H1 (cell line): ENCODE data around the gene GPR39.

ENCODE experiments used
- CHD7 ChIP-seq: fragments of 300-600 bp; sonication (generic); IDR thresholded peaks from 2 replicates; pipeline ENCODE4 v1.7.1; 2012; ENCODE audit warnings: low read length, moderate library complexity, mild to moderate bottlenecking, inconsistent platforms; ENCODE audit not compliant: insufficient replicate concordance
- CTCF ChIP-seq, 3 experiments: IDR thresholded peaks; 1 replicate in 2 of 3; 2 replicates in 1 of 3; pipeline versions ENCODE4 v1.5.1 to v1.6.1; 2011; ENCODE audit warnings: low read length in 3 of 3, mild to moderate bottlenecking in 3 of 3, inconsistent platforms in 2 of 3, low read depth in 1 of 3, moderate library complexity in 1 of 3; ENCODE audit not compliant: insufficient read depth in 1 of 3; ENCODE audit errors: control extremely low read depth in 1 of 3
- EP300 ChIP-seq, 2 experiments: IDR thresholded peaks; 1 replicate in 1 of 2; 2 replicates in 1 of 2; pipeline ENCODE4 v1.6.1; 2011 to 2012; ENCODE audit warnings: low read depth in 2 of 2, low read length in 2 of 2, mild to moderate bottlenecking in 2 of 2, borderline replicate concordance in 1 of 2, inconsistent platforms in 1 of 2, moderate library complexity in 1 of 2
- HDAC2 ChIP-seq, 2 experiments: fragments of 300-600 bp in 1 of 2; sonication (generic) in 1 of 2; IDR thresholded peaks; 2 replicates each; pipeline ENCODE4 v1.6.1; 2011 to 2012; ENCODE audit warnings: low read depth in 2 of 2, low read length in 2 of 2, mild to moderate bottlenecking in 2 of 2, moderate library complexity in 2 of 2, borderline replicate concordance in 1 of 2, inconsistent platforms in 1 of 2
- JUND ChIP-seq: IDR thresholded peaks from 2 replicates; pipeline ENCODE4 v1.6.1; 2011; ENCODE audit warnings: mild to moderate bottlenecking, improper control_type of control experiment, low read length
- POLR2AphosphoS5 ChIP-seq: IDR thresholded peaks from 2 replicates; pipeline ENCODE4 v1.6.1; 2011; ENCODE audit warnings: low read depth, low read length
- SIN3A ChIP-seq, 2 experiments: IDR thresholded peaks in 1 of 2; conservative IDR thresholded peaks in 1 of 2; 2 replicates each; pipeline ENCODE4 v1.6.1; 2011 to 2012; ENCODE audit warnings: low read length in 2 of 2, improper control_type of control experiment in 1 of 2, low read depth in 1 of 2, mild to moderate bottlenecking in 1 of 2
- TF ChIP-seq, protein P1 (sequence below): IDR thresholded peaks from 2 replicates; pipeline ENCODE4 v1.6.1; 2012; ENCODE audit warnings: inconsistent platforms

- TF ChIP-seq SIN3A (conservative IDR thresholded peaks at IDR 0.05 in 1 of 2, IDR thresholded peaks at IDR 0.05 in 1 of 2; ENCODE audit: low read depth in 1 of 2, low read length in 2 of 2) (no peak), CTCF (IDR thresholded peaks at IDR 0.05; ENCODE audit: control extremely low read depth in 1 of 3, insufficient read depth in 1 of 3, low read depth in 1 of 3, low read length in 3 of 3) (no peak), POLR2AphosphoS5 (no peak), JUND (no peak), EP300 (IDR thresholded peaks at IDR 0.05; ENCODE audit: borderline replicate concordance in 1 of 2, low read depth in 2 of 2, low read length in 2 of 2) (no peak), CHD7 (no peak), HDAC2 (IDR thresholded peaks at IDR 0.05; ENCODE audit: borderline replicate concordance in 1 of 2, low read depth in 2 of 2, low read length in 2 of 2) (no peak)
- TF ChIP-seq, protein P1, sequence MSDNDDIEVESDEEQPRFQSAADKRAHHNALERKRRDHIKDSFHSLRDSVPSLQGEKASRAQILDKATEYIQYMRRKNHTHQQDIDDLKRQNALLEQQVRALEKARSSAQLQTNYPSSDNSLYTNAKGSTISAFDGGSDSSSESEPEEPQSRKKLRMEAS = no peak
Observed at GRCh38 chr2:132573444-132574007, 156.9 kb downstream of the GPR39 start.
